CD4-positive, alpha-beta T cell treated with Interleukin-2 at 100 ng/mL for 4 hours (primary cell): Measurements from ENCODE around the gene TUBA3D.
"Not testable (repeated sequence)": the region's sequence is repeated elsewhere in the genome, so short reads cannot be mapped to it uniquely, and the experiment has no call there.

Experiments
- DNase-seq: peaks from one replicate; pipeline ENCODE4 v3.0.0-alpha.2; 2020; ENCODE audit warnings: low spot score

The TUBA3D gene

GRCh38 chr2:131475831-131476230 lies at the start of gene TUBA3D:
TSS of gene TUBA3D (plus strand) at chr2:131476119. CDS start at chr2:131476200, 81 bp downstream.
- no peak for DNase-seq

- DNase-seq: no peak
These were observed 49.2 kb upstream of the TUBA3D start for GRCh38 chr2:131426727-131427126.

DNA sequence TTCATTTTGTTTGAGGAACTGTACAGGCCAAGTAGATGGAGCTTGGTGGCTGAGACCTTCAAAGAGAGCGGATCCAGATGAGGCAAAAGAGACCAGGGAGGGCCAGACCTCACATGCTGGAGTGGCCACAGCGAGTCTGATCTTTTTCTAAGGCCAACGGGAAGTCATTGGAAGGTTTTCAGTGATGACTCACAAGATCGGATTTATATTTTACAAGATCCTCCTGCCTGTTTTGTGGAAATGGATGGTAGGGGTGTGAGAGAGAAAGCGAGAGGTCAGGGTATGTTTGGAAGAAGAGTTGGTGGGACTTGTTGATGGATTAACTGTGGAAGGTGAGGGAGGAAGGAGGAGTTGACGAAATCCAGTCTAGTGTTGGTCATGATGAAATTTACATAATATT lies 44.6 kb upstream of the TUBA3D start:
- DNase-seq: no peak

DNA sequence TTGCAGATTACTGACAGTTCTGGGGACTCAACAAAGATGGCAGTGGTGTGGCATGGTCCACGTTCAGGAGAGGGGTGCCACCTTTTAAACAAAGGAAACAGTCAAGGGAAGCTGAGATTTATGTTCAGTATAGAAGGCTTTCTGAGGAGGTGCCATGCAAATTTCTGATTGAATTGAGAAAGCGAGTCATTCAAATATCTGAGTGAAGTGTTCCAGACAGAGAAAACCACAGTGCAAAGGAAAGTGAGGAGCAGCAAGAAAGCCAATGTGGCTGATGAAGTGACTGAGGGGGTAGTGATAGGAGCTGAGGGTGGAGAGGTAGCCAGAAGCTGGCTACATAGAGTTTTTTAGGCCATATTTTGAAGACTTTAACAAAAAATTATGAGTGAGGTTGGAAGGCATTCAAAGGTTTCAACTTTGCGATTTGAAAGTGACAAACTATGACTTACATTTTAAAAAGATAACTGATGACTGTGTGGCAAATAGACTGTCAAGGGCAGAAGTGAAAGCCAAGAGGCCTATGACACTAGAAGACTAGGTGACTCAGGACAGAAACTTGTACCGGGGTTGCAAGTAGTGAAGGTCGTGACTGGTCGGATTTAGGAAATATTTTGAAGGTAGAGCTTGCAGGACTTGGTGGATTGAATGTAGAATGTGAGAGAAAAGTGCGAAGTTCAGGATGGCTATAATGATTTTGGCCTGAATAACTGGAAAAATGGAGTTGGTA lies 35.0 kb upstream of the TUBA3D start:
- not testable (repeated sequence) for DNase-seq

DNA sequence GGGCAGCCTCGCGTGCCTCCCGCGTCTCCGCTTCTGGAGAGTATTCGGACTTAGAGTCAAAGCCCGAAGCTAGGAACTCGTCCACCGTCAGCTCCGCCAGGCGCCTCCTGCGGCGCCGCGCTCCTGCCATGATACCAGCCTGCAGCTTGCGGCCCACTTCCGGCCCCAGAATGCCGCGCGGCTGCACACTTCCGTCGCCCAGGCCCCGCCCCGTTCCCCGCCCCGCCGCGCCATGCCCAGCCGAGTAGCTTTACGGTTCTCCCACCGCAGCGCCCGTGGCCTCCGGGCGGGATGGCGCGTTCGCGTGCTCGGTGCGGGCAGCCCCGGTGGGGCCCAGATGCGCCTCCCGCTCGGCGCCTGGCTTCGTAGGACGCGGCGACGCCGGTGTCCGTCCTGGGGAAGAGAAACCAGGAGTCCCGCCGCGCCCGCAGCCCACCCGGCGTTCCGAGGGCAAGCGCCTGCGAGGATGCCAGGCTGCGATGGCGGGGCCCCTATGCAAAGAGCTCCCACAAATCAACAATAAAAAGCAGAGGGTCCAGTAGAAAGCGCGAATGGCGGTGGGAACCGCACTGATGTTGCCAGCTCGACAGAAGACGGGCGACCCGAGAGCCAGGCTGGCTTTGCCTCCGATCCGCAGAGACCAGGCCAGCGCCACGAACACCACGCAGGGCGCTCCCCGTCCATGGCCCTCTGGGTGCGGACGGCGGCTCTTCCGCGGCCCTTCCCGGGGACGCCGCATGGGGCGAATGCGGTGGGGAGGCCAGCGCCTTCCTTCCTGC lies 31.0 kb upstream of the TUBA3D start:
- not testable (repeated sequence) for DNase-seq

DNA sequence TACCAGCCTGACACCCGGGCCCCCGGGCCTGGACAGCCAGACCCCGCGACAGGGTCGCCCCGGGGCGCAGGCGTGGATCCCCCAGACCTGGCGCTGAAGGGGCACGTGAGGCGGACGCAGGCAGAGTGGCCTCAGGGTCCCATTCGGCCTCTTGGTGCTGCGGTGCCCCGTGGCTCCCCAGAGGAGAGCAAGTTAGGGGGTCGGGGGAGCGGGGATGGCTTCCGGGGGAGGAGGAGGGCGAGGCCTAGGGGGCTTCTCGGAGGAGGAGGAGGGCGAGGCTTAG lies 30.5 kb upstream of the TUBA3D start:
- not testable (repeated sequence) for DNase-seq

DNA sequence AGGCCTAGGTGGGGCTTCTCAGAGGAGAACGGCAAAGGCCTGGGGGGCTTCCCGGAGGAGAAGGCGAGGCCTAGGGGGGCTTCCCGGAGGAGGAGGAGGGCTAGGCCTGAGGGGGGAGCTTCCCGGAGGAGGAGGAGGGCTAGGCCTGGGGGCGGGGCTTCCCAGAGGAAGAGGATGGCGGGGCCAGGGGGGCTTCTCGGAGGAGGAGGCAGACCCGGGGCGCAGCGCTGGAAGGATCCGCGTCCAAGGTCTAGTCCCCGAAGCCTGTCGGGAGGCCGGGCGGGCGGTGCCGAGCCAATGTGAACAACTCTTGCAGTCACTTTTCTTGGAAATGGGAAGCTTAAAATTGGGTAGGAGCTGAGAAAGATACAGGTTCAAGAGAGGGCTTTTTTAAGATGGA lies 30.0 kb upstream of the TUBA3D start:
- DNase-seq: no peak

DNA sequence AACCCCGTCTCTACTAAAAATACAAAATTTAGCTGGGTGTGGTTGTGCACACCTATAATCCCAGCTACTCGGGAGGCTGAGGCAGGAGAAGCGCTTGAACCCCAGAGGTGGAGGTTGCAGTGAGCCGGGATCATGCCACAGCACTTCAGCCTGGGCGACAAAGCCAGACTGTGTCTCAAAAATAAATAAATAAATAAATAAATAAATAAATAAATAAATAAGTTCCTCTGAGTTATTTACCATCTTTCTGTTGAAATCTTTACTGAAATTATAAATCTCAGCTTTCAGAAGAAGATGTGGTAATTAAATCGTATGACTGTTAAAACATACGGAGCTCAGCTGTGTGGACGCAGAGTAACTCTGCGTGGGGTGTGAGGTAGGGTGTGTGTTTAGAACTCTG lies 27.9 kb upstream of the TUBA3D start:
- DNase-seq: not testable (repeated sequence)

DNA sequence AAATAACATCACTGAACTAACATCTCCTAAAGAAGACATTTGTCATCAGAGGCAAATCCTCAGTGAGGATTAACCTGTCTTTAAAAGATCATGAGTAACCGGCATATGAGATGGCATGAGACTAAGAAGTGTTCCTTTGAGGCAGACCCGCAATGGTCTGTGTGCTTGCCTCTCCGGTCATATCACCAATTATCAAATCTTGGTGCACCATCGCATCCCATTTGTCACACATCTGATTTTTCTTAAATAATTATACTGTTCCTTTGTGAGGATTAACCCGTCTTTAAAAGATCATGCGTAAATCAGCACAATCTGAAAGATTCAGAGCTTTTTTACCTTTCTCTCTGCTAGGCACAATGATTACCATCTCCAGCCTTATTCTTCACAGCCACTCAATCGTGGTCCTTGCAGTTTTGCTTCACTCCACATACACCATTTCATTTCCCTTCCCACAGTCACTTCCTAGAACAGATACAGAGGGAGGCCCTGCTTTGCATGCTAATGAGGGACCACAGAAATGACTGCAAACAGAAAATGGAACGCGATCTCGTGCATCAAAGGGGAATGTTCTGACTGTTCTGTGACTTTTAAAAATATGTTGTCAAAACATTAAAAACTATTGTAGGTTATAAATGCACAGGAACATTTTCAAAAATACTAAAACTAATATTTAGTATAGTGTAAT lies 24.5 kb upstream of the TUBA3D start:
- DNase-seq: not testable (repeated sequence)

GRCh38 chr2:131454914-131455313 lies 21.0 kb upstream of the TUBA3D start:
- not testable (repeated sequence) for DNase-seq

- not testable (repeated sequence) for DNase-seq
These were observed 8.2 kb upstream of the TUBA3D start for GRCh38 chr2:131467722-131468121.

- DNase-seq: not testable (repeated sequence)
These were observed 5.0 kb upstream of the TUBA3D start for GRCh38 chr2:131470944-131471343.

GRCh38 chr2:131471624-131472023 lies 4.3 kb upstream of the TUBA3D start:
- not testable (repeated sequence) for DNase-seq

GRCh38 chr2:131473266-131473665 lies 2.7 kb upstream of the TUBA3D start:
- DNase-seq: not testable (repeated sequence)

GRCh38 chr2:131476363-131476762 lies 444 bp downstream of the TUBA3D start:
- not testable (repeated sequence) for DNase-seq

DNA sequence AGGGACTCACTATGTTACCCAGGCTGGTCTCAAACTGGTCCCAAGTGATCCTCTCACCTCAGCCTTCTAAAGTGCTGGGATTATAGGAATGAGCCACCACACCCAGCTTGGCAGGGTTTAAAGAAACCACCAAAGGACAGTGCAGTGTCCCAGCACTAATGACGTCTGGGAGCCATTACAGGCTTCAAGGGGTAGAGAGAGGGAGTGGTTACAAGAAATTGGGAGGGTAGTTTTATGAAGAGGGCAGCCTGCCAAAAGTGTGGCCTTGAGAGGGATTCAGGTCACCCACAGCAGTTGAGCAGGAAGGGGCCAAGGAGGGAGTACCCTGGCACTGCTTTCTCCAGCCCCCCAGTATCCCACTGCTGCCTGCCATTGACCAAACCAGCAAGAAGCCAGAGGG lies 1.3 kb downstream of the TUBA3D start:
- not testable (repeated sequence) for DNase-seq

DNA sequence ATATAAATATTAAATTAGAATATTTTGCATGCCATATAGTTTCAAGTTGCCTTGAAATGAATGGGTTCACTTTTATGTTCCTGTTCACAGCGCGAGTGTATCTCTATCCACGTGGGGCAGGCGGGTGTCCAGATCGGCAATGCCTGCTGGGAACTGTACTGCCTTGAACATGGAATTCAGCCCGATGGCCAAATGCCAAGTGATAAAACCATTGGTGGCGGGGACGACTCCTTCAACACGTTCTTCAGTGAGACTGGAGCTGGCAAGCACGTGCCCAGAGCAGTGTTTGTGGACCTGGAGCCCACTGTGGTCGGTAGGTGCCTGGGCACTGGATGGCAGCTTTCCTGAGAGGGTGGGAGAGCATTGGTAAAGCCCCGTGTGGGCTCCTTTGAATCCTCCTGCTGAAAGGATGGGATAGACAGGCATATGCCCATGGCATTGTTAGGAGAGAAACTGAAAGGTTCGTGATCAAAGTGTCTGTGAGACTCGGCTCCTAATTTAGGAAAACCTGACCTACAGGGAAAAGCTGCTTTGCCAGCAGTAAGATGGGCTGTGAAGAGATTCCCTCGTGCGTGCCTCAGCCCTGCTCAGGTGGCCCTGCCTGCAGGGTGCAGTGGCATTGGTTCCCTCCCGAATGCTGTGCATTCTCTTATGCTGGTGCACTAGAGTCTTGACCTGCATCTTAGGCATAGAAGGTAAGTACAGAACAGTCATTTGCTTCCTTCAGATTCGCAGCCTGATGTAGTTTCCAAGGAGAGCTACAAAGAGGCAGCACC lies 2.3 kb downstream of the TUBA3D start:
- not testable (repeated sequence) for DNase-seq

GRCh38 chr2:131478850-131479461 lies 3.0 kb downstream of the TUBA3D start:
- not testable (repeated sequence) for DNase-seq

DNA sequence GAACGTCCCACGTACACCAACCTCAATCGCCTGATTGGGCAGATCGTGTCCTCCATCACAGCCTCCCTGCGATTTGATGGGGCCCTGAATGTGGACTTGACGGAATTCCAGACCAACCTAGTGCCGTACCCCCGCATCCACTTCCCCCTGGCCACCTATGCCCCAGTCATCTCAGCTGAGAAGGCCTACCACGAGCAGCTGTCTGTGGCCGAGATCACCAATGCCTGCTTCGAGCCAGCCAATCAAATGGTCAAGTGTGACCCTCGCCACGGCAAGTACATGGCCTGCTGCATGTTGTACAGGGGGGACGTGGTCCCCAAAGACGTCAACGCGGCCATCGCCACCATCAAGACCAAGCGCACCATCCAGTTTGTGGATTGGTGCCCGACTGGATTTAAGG lies 4.4 kb downstream of the TUBA3D start:
- not testable (repeated sequence) for DNase-seq

DNA sequence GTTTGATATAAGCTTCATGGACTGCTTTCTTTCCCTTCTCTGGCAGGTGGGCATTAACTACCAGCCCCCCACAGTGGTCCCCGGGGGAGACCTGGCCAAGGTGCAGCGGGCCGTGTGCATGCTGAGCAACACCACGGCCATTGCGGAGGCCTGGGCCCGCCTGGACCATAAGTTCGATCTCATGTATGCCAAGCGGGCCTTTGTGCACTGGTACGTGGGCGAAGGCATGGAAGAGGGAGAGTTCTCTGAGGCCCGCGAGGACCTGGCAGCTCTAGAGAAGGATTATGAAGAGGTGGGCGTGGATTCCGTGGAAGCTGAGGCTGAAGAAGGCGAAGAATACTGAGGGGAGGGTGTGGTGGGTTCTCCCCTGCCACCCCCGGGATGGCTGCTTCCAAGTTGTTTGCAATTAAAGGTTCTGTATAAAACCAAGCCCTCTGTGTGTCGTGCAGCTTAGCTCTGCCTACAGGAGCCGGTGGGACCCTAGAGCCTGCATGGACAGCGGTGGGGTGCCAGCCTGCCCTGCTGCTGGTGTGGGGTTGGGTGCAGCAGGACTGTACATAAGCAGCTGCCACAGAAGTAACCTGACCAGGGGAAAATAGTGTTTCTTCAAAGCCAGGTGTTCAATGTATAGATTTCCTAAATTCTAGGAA lies 6.7 kb downstream of the TUBA3D start:
- DNase-seq: not testable (repeated sequence)
